Right lung (tissue), 5 donors: Measurements from ENCODE around the gene YPEL5. TPM values are rescaled to one million over a fixed set of nuclear protein-coding genes. Genes with fewer than 3 reads are reported as not detected.

Experiments used
- DNase-seq, 2 donors: peaks; one replicate each; pipeline ENCODE4 v3.0.0-alpha.2; 2013
- polyA plus RNA-seq, 5 donors: library from polyadenylated mRNA; unstranded; fragments of 120-200 nt; gene quantifications; one replicate each; pipeline versions ENCODE4 v1.2.1 to v1.2.3, GENCODE V29; 2013; ENCODE audit warnings: inconsistent platforms in 1 of 5, low replicate concordance in 1 of 5; ENCODE audit not compliant: insufficient read length in 5 of 5, insufficient read depth in 1 of 5

Gene YPEL5
- polyA plus RNA-seq, 5 donors = 84.0 to 113 (median 104) TPM

GRCh38 chr2:30201990-30202389 lies 55.2 kb downstream of the YPEL5 start:
- peak; percentile 36 to 42 for DNase-seq

GRCh38 chr2:30203156-30203555 lies 56.3 kb downstream of the YPEL5 start:
- DNase-seq = no peak

- DNase-seq = no peak
Observed at GRCh38 chr2:30204281-30204680, 57.5 kb downstream of the YPEL5 start.

- DNase-seq = no peak
Observed at GRCh38 chr2:30205456-30205855, 58.6 kb downstream of the YPEL5 start.

GRCh38 chr2:30206461-30207430 lies 59.9 kb downstream of the YPEL5 start:
- DNase-seq = no peak

- peak; percentile 59 to 68 for DNase-seq
Observed at GRCh38 chr2:30208453-30208852, 61.6 kb downstream of the YPEL5 start.

- DNase-seq = no peak
Observed at GRCh38 chr2:30209227-30209626, 62.4 kb downstream of the YPEL5 start.

Other genes with a start within 250 kb of the YPEL5 start
- gene ALK, start 225.4 kb upstream of the YPEL5 start, polyA plus RNA-seq = under 1 TPM; 0.03 to 0.27 (median 0.05) TPM
- 100 to 1,000 TPM in 4 of 5 donors, 10 to 100 TPM in 1; 88.6 to 174 (median 129) TPM for gene LBH, start 84.5 kb downstream of the YPEL5 start, polyA plus RNA-seq